Left forelimb (tissue), 1 donor: ENCODE results near the gene STAM.
"Not testable (repeated sequence)": the region's sequence is repeated elsewhere in the genome, so short reads cannot be mapped to it uniquely, and the experiment has no call there.

Experiments used
- DNase-seq: peaks from one replicate; pipeline ENCODE4 v3.0.0-alpha.2; 2018; ENCODE audit warnings: low spot score

The STAM gene

DNA sequence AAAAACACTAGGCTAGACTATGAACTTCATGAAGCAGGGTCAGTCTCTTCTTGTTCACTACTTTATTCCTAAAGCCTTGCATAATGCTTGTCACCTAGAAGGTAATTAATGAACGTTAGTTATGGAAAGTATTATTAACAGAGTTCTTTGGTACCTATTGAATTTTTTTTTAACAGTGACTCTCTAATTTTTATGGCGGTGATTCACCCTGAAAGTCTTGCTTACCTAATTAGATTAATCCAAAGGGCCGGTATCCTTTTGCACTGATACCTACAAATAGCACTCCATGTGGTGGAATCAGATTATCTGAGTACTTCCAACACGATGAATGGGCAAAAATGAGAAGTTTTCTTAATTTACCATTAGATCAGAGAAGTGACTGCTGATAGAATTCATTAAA is 31.7 kb downstream of the STAM start:
- DNase-seq = no peak

DNA sequence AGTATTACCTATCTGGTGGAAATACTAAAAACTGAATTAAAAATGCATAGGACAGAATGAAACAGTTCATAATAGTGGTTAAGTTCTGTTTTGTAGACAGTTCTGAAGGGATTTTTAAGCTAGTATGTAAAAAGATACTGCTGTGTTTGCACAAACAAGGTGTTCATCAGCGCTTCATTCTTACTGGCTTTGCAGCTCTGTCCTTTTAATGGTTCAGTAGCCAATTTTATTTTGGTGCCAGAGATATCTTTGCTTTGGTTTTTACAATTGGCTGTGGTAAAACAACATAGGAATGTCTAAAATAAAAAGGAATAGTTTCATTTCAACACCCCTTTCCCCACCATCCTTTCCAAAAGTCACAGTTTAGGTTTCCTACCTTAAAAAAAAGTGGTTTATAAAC is 33.0 kb downstream of the STAM start:
- no peak for DNase-seq

DNA sequence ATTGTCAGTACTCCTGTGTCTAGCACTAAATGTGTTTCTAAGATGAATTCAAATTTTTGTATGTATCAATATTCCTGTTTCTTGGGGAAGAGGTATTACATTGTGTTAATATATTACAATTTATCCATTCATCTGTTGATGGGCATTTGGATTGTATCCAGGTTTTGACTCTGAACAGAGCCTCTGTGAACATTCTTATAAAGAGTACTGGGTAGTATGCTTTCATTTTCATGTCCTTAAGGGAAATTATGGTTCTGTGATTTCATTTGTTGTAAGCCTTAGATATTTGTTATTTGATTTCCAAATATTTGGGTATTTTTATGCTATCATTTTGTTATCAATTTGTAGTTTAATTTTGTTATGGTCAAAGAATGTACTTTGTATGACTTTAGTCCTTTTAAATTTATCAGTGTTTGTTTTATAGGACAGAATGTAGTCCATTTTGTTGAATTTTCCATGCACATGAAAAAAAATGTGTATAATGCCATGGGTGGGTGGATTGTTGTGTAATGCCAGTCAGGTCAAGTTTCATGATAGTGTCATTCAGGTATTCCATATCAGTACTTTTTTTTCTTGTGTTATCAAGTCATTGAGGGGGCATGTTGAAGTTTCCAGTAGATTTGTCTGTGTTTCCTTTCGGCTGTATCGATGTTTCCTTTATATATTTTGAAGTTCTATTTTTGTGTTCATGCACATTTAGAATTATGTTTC is 38.4 kb downstream of the STAM start:
- no peak for DNase-seq

DNA sequence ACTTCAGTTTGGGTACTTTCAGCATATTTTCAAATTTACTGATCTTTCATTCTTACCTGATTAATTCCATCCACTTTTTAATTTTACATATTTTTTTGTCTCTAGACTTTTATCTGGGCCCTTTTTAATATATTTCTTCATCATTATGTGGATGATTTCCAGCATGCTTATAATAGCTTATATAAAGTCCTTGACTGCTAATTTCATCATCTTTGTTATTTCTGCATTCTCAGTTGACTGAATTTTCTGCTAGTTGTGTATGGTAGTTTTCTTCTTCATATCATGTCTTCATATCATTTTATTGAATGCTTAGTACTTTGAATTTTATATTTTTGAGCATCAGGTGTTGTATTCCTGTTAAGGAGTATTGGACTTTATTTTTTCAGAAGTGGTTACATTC is 39.6 kb downstream of the STAM start:
- DNase-seq = no peak

DNA sequence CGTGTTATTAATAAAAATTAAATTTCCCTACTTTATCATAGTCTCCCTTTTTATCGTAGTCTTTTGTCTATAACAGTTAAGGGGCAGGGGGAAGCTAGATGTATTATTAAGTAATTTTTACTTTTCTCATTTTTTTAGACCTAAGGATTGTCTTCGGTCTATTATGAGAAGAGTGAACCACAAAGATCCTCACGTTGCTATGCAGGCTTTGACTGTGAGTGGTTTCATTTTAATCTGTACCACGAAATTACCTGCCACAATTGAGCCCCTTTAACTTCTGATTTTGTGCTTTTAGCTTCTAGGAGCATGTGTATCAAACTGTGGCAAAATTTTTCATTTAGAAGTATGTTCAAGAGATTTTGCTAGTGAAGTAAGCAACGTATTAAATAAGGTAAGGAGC is 40.6 kb downstream of the STAM start:
- no peak for DNase-seq

DNA sequence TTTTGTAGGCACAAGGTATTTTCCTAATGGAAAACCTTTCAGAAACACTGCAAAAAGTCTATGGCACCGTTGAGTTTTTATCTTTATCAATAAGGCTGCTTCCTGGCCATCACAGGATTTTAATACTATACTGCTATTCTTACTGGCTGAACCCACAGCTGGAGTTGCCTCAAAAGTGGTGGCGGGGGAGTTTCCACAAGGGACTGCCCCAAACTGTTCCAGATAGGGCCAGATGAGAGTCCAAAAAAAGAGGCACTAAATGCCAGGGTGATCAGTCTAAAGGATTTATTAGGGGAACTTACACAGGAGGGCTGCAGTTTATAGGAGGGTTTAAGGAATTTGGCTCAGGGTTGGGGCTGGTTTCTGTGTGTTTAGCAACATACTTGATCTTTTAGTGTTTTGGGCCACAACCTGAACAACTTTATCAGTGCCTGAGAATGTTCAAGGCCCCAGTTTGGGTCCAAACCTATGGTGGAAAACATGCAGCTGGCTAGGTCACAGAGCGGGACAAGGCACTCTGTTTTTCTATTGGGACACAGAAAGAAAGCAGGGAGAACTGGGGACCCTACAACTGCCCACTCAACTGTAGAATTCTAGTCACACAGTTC is 41.4 kb downstream of the STAM start:
- DNase-seq = no peak

DNA sequence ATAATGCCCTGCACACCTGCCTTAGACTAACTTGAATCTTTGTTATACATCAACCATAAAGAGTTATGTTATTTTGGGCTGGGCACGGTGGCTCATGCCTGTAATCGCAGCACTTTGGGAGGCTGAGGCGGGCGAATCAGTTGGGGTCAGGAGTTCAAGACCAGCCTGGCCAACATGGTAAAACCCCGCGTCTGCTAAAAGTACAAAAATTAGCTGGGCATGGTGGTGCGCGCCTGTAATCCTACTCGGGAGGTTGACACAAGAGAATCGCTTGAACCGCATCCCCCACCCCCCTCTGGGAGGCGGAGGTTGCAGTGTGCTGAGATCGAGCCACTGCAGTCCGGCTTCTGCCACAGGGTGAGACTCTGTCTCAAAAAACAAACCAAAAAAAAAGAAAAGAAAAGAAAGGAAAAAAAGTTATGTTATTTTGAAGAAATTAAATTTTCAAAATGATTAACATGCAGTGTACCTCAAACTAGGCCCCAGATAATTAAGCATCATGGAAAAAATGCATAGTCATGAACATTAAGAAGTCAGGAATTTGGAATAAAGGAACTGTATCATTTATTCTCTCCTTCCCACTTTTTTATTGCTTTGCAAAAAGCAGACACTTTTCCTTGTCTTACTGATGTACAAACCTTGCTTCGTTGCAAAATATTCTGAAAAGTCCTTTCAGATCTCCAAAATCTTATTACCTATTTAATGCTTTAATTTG is 43.3 kb downstream of the STAM start:
- no peak for DNase-seq

DNA sequence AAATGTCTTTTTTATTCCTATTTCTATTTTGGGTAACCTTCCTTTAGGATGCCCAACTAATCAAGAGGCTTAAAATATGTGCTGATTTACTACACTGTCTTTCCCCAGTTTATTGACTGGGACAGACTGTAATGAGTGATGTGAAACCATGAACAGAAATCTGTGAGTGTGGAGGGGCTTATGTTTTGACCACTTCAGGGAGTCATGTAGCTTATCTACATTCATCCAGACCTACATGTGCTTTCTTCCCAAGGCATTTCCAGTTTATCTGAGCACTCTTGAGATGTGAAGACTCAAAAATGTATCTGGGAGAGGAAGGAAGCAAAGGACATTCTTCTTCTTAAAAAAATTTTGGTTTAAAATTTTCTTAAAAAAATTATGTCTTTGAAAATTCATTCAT is 45.2 kb downstream of the STAM start:
- no peak for DNase-seq

DNA sequence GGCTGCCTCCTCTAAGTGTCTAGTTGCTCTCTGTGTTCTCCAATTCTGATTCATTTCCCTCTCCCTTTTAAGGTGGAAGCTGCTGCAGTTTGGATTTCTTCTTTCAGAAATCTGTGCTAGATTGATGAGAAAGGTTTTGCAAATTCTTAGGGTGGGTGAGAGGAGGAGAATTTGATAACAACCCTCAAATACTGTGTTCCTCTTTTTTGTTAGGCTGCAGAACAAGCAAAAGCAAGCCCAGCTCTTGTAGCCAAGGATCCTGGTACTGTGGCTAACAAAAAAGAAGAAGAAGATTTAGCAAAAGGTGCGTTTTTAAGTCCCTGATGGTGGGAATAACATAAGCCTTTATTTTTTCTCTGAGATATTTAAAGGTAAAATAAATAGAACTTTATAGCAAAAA is 49.1 kb downstream of the STAM start:
- no peak for DNase-seq

DNA sequence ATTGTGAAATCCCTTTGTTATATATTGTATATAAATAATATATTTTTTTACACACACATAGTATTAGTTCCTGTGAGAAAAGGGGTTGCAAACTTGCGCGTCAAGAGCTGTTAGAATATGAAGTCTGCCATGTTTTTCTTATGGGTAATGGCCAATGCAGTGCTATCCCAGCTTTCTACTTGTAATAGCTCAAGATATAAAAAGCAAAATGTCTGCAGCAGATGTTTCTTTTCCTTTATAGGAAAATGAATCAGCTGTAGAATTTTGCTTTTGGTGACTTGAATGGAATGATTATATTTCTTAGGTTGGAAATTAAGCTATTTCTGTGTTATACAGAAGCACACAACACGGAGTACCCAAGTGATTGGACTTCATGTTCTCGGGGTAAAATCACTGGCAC is 54.7 kb downstream of the STAM start:
- DNase-seq = no peak

DNA sequence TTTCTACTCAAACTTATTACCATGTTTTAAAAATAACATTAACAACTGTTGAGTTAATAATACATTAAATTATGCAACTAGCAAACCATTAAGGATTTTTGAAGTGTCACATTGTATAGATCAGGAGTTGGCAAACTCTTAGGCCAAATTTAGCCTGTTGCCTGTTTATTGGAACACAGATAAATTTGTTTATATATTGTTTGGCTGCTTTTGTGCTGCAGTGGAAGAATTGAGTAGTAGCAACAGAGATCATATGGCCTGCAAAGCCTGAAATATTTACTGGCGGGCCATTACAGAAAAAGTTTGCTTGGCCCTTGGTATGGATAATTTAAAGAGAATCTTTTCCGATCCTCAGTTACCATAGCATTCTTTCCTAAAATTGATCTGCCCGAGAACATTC is 57.4 kb downstream of the STAM start:
- no peak for DNase-seq

DNA sequence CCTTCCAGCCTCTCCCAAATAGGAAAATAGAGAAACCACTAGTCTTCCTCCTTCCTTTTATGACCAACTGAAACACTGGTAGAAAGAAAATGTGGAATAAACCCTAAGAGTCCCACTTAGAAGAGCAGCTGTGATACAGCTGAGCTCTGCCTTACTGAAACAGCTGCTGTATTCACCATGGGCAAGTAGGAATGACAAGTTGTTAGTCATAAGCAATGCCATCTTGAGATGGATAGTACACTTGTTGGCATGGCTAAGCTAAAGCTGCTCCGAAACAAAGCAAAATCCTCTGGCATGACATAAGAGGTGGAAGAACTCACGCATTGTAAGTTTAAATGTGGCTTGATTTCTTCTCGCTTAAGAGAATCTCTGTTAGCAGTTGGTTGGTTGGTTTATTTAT is 59.8 kb downstream of the STAM start:
- no peak for DNase-seq

DNA sequence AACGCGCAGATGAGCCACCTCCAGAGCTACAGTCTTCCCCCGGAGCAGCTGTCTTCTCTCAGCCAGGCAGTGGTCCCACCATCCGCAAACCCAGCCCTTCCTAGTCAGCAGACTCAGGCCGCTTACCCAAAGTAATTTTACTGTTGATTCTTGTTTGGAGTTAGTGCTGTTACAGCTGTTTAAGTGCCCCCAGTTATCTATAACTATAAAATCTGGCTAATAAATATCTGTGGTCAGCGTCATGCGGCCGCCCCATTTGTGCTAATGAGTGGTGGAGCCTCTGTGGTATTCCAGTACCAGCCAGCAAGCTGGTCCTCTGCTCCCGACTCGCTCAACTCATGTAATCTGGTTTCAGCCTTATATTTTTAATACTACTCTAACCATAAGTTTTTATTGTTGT is 64.9 kb downstream of the STAM start:
- no peak for DNase-seq

DNA sequence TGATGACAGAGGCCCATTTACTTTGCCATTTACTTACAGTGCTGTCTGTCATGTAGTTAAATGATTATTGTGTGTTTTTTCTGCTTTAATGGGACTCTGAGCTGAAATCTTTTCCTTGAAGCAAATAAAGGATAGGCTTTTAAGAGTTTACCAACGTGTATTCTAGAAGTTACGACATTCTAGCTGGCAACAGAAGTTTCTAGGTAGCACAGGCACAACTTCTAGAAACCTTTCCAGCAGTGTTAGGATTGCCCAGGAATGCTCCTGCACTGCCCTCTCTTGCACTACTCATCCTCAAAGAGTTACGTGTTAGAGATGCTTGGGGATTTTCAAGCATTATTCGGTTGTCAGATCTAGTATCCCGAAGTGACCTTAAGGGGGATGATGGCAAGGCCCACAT is 65.5 kb downstream of the STAM start:
- no peak for DNase-seq

DNA sequence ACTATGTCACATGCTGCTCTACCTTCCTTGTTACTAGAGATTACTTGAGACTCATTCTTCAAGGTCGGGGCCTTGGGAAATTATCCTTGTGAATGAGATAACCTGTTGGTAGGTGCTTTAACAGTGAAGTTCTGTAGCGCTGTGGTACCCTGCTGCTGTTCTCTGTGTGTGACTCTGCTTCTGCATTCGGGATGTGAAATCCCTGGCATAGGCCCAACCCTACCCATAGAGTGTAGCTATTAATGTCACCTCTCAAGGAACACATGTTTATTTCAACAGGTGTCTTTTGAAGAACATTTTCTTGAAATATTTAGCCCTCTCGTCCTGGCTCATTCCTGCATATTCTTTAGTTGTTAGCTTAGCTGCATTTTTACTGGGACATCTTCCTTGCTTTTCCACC is 66.2 kb downstream of the STAM start:
- no peak for DNase-seq

DNA sequence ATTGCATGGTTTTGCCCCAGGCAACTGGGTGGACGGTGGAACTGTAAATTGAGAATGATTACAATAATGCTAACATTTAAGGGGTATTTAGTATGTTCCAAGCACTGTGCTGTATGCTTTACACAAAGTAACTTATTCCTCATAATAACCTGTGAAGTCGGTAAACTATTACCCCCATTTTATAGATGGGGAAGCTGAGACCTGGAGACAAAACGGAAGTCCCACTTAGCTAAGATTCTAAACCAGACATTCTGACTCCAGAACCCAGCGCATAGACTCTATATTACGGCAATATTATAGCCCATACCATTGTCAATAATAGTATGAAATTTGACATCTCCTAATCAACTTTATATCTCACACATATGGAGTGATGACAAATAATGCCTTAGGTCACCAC is 68.1 kb downstream of the STAM start:
- no peak for DNase-seq

DNA sequence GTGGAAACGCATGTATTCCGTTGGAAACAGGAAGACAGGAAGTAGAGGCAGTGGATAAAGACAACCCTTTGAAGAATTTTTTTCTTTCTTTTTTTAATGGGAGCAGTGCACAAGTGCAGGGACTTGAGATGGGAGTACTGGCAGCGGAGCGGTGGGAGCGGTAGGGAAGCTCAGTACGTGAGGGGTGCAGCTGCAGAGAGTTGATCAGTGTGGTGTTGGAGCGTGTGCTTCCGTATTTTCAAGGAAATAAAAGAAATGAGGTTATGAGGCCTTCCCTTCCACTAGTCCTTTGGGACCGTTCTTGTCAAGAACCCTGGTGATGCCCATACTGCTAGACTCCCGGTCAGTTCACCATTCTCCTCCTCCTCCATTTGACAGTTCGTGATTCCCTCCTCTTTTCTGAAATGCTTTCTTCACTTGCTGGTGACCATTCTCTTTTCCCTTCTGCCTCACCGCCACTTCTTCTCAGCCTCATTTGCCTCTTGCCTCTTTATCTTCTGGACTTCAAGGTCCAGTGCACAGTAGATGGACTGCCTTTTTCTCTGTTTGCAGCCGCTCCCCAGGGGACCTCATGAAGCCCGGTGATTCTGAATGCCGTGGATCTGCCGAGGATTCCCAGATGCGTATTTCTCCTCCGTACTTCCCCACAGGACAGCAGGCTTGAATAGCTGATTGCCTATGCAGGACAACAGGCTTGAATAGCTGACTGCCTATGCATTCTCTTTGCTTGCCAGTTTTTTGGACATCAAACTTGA is 68.9 kb downstream of the STAM start:
- no peak for DNase-seq

DNA sequence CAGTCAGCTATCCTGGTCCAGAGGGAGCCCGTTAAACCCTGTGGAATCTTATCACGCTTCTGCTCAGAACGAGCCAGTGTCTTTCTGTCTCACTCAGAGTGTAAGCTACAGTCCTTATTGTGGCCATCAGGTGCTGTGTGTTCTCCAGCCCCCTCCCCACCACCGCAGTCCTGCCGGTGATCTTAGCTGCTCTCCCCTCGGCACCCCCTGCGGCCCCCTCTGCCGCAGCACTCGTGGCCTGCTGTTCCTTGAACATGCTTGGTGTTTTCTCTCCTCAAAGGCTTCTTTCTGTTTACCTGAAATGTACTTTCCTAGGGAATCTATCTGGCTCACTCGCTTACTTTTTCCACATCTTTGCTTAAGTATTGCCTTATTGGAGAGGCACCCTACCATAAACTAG is 69.8 kb downstream of the STAM start:
- DNase-seq = no peak

DNA sequence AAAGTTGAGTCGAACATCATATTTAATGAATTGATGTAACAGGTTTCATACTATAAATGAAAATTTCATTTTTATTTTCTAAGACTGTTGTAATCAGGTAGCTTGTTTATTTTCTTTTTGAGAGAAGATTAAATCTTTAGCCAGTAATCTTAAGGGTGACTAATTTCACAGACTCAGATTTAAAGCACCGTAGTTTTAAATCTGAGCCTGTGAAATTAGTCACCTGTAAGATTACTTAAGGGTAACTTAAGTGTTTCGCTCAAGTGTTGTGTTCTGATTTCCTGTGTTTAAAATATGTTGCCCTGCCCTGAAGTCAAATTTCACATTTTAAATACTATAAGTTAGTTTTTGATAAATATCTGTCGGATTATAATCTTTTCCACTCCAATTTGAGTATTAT is 72.2 kb downstream of the STAM start:
- DNase-seq = no peak

DNA sequence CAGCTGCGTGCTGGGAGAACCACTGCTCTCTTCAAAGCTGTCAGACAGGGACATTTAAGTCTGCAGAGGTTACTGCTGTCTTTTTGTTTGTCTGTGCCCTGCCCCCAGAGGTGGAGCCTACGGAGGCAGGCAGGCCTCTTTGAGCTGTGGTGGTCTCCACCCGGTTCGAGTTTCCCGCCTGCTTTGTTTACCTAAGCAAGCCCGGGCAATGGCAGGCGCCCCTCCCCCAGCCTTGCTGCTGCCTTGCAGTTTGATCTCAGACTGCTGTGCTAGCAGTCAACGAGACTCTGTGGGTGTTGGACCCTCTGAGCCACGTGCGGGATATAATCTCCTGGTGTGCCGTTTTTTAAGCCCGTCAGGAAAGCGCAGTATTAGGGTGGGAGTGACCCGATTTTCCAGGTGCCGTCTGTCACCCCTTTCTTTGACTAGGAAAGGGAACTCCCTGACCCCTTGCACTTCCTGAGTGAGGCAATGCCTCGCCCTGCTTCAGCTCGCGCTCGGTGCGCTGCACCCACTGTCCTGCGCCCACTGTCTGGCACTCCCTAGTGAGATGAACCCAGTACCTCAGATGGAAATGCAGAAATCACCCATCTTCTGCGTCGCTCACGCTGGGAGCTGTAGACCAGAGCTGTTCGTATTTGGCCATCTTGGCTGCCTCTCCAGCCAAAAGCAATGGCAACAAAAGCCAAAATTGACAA is 78.5 kb downstream of the STAM start:
- not testable (repeated sequence) for DNase-seq

DNA sequence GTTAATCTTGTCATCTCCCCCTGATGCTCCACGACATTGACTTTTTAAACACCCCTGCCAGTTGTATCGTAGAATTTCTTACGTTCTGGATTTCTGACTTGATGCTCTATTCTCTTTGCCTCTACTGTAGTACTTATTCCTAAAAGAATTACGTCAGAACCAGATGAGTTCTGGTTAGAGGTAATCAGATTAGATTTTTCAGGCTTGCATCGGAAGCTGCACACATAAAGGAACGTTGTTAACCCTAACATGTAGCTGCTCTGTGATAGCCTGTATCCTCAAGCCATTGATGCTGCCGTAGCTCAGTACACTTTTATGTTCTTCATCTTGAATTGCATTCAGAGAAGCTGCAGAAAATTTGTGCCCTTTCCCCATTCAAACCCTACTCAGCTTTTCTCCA is 81.8 kb downstream of the STAM start:
- DNase-seq = no peak

DNA sequence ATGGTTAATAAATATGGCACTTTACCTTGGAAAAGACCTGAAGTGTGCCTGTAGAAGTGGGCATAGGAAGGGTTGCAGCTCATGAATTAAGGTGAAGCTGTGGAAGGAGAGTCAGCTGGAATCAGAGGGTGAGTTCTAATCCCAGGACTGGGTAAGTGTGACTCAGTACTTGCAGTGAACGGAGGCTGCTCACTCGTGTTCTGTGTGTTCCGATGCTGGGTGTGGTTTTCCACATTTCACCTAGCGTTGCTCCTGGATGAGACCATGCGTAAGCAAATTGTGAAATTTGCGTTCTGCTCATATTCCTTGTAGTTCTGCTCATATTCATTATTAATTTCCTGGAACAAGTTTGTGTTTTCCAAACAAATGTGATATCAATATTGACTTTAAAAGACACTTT is 85.7 kb downstream of the STAM start:
- DNase-seq = no peak
